GM21825 (cell line): ENCODE measurements around the gene ST3GAL3.

Experiments used
- ATAC-seq: cut with Tn5 transposase; IDR thresholded peaks from one replicate; pipeline ENCODE4 v1.9.1; 2021; ENCODE audit warnings: mild to moderate bottlenecking, moderate library complexity; ENCODE audit not compliant: unreplicated experiment

ST3GAL3 gene

GRCh38 chr1:43875331-43875730 is 168.0 kb downstream of the ST3GAL3 start:
- ATAC-seq = no peak

- ATAC-seq = no peak
These were observed 169.8 kb downstream of the ST3GAL3 start for GRCh38 chr1:43877101-43877500.

- no peak for ATAC-seq
These were observed 171.1 kb downstream of the ST3GAL3 start for GRCh38 chr1:43878440-43878839.

GRCh38 chr1:43878854-43879253 is 171.5 kb downstream of the ST3GAL3 start:
- ATAC-seq = no peak

DNA sequence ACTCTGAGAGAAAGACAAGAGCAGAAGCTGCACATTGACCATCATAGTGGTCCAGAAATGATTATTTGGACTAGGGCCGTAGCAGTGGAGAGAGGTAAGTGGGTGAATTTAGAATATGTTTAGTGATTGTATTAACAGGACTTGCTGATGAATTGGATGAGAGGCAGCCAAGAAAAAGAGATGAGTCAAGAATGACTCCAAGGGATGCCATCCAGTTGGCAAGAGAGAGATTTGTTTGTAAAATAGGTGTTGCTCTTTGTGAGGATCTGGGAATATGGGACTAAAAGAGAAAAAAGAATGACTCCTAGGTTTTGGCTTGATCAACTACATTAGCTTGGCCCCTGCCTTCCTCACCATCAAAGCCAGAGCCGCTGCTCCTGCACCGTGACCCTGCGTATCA is 172.1 kb downstream of the ST3GAL3 start:
- no peak for ATAC-seq

DNA sequence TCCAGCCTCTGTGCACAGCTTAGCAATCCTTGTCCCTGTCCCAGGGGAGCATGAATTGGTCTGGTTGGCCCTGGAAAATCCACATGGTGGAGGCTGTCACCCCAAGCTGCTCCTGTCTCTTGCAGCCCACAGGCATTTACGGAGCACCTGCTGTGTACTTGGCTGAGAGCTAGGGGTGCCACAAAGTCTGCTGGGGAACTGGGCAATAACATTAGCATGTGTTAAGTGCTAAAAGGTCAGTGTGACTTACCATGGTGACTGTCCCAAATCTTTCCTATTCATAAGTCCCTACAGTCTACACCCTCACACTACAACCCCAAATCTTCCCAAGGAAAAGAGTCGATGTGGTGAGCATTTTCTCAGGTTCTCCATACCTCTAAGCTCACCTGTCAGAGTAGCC is 172.7 kb downstream of the ST3GAL3 start:
- ATAC-seq = no peak

GRCh38 chr1:43880604-43881003 is 173.3 kb downstream of the ST3GAL3 start:
- no peak for ATAC-seq

DNA sequence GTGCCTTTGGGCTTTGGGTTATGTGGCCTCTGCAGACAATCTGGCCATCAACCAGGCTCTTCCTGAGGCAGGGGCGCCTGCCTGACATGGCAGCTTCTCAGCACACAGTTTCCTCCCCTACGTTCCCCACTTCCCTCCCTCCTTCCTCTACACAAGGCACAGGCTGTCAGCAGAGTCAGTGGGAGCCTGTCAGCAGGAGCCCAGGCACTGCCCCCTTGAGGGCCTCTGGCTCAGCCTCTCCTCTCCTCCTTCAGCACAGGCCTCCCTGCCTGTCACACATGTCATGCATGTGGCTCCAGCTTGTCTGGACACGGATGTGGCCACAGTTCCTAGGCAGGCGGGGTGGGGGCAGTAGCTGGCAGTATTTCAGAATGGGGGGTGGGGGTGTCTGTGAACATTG is 174.1 kb downstream of the ST3GAL3 start:
- ATAC-seq = no peak

- ATAC-seq = no peak
These were observed 175.4 kb downstream of the ST3GAL3 start for GRCh38 chr1:43882763-43883162.

- no peak for ATAC-seq
These were observed 176.0 kb downstream of the ST3GAL3 start for GRCh38 chr1:43883321-43883720.

- ATAC-seq = no peak
These were observed 178.0 kb downstream of the ST3GAL3 start for GRCh38 chr1:43885279-43885801.

DNA sequence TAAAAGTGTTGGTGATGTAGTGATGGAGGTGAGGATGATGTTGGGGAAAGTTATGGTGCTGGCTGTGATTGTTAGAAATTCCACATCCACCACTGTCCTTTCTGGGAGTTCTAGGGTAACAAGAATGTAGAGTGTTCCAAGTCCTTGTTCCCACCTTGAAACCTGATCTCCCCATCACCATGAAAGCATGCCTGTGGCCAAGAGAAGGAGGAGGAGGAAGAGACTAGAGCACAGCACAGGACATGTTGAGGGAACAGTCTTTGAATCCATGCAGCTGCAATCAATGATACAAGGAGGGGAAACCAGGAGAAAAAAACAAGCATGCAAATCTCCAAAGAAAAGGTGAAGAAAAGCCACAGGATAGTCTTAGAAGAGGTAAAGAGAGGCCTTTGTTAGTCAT is 180.4 kb downstream of the ST3GAL3 start:
- no peak for ATAC-seq

GRCh38 chr1:43890815-43891214 is 183.5 kb downstream of the ST3GAL3 start:
- no peak for ATAC-seq

DNA sequence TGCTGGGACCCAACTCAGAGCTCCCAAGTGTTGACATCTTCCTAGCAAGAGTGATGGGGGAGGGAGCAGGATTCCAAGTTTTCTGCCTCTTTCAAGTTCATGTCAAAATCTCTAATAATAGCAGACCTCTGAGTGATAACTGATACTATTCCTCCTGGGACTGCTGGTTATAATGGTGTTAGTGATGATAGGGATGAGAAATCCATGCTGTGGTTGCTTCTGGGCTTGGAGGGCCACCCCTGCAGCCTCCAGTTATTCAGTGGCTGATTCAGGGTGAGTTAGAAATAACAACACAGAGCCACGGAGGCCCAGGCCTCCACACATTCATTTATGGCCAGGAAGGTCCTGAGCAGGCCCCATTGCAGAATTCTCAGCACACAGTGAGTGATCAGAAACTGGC is 185.7 kb downstream of the ST3GAL3 start:
- no peak for ATAC-seq

GRCh38 chr1:43898981-43899380 is 191.6 kb downstream of the ST3GAL3 start:
- ATAC-seq = no peak

DNA sequence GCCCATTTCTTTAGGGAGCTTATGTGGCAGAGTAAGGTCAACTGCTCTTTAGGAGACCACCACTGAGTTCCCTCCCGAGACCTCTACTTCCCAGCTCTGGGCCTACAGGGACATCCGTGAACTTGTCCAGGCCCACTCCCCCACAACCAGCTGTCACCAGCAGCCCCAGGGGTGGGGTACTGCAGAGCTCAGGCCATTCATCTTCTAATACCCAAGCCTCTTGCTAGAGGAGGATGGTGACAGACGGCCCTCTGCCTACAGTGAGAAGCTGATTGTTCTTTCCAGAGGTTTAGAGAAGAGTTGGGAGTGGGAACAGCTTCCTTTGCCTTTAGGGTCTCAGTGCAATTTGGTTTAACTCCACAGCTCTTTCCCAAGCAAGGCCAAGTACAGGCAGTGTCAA is 193.1 kb downstream of the ST3GAL3 start:
- no peak for ATAC-seq

- no peak for ATAC-seq
These were observed 194.0 kb downstream of the ST3GAL3 start for GRCh38 chr1:43901196-43901961.

DNA sequence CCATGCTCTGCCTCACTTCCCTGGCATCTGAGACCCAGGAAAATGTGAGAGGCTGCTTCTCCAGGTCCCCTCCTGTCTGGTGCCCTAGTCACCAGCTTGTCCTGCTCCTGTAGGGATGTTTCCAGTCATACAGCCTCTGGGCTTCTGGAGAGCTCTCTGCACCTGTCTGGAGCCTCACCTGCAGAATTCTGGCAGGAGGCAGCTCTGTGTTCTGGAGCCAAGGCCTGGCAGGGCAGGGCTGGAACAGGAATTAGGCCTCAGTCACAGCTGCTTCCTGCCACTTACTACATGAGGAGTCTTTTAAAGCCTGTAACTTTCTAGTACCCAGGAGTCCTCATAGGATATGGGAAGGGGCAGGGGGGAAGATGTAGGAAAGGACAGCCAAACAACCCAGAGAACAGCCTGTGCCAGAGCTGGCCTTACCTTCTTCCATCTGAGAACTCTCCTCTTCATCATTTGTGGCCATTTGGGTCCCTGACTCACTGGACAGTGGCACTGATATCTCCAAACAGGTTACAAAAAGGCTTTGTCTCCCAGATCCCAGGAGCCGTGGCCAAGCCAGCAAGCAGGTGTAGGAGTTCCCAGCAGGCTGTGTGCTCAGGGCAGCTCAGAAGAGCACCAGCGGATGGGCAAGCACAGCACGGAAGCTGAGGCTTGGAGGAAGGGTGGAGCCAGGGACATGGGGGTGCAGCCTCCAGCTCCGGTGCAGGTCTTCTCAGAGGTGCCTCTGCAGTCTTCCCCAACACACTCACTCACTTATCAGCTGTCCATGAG is 194.9 kb downstream of the ST3GAL3 start:
- no peak for ATAC-seq

- no peak for ATAC-seq
These were observed 197.6 kb downstream of the ST3GAL3 start for GRCh38 chr1:43904660-43905551.

DNA sequence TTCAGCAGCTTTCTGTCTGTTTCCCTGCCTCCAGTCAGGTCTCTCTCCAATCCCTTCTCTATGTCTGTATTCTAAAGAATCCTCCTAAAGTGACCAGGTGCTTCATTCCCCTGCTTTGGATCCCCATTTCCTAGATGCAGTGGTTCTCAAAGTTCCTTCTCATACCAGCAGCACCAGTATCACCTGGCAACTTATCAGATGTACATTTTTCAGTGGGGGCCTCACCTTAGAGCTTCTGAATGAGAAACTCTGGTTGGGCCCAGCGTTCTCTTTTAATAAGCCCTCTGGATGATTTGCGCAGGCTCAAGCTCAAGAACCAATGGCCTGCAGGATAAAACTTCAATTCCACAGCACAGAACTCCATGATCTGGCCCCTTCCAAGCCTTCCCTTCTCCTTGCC is 200.9 kb downstream of the ST3GAL3 start:
- ATAC-seq = no peak

GRCh38 chr1:43908858-43909257 is 201.5 kb downstream of the ST3GAL3 start:
- ATAC-seq = no peak
